K562 (cell line): ENCODE measurements around the gene RBM17. TPM values are rescaled to one million over a fixed set of nuclear protein-coding genes. Genes with fewer than 3 reads are reported as not detected.

Experiments used
- CBX1 ChIP-seq: sonication (generic); IDR thresholded peaks from 2 replicates; pipeline ENCODE4 v1.6.1; 2016; ENCODE audit warnings: antibody characterized with exemption, low read depth, mild to moderate bottlenecking
- GTF2A2 ChIP-seq: IDR thresholded peaks from 2 replicates; pipeline ENCODE4 v1.6.1; 2016; ENCODE audit warnings: mild to moderate bottlenecking, missing genetic modification characterization, missing compliant biosample characterization
- HNRNPUL1 ChIP-seq: fragments of 200-400 bp; formaldehyde crosslinking; IDR thresholded peaks from 2 replicates; pipeline ENCODE4 v1.6.1; 2017; ENCODE audit warnings: low read length
- IFI16 ChIP-seq: fragments of 250-450 bp; sonication (Bioruptor Pico); IDR thresholded peaks from 2 replicates; pipeline ENCODE4 v2.1.2; 2022; ENCODE audit warnings: mild to moderate bottlenecking, inconsistent platforms
- KAT2B ChIP-seq: IDR thresholded peaks from one replicate; pipeline ENCODE4 v1.6.1; 2012; ENCODE audit warnings: low read depth, mild to moderate bottlenecking, control low read depth, inconsistent platforms, low read length, moderate library complexity
- KDM2B ChIP-seq: fragments of 250-450 bp; sonication (Bioruptor Pico); IDR thresholded peaks from 2 replicates; pipeline ENCODE4 v1.8.0; 2021; ENCODE audit warnings: mild to moderate bottlenecking, moderate library complexity
- MAZ ChIP-seq, 2 experiments: fragments of 450-650 bp in 1 of 2; sonication (generic) in 1 of 2; formaldehyde crosslinking; IDR thresholded peaks in 1 of 2; conservative IDR thresholded peaks in 1 of 2; 2 replicates each; pipeline versions ENCODE4 v1.4.0 to v1.5.0; 2020; ENCODE audit warnings: mild to moderate bottlenecking in 1 of 2, missing genetic modification reagents in 1 of 2
- MECOM ChIP-seq: fragments of 250-450 bp; sonication (Bioruptor Pico); IDR thresholded peaks from 2 replicates; pipeline ENCODE4 v1.8.0; 2022; ENCODE audit warnings: inconsistent platforms
- NFE2 ChIP-seq: IDR thresholded peaks from 2 replicates; pipeline ENCODE4 v1.6.1; 2014; ENCODE audit warnings: antibody characterized with exemption, low read depth
- NFXL1 ChIP-seq: fragments of 450-650 bp; formaldehyde crosslinking; IDR thresholded peaks from 2 replicates; pipeline ENCODE4 v1.4.0; 2021; ENCODE audit warnings: mild to moderate bottlenecking
- PTTG1 ChIP-seq: fragments of 450-650 bp; IDR thresholded peaks from 2 replicates; pipeline ENCODE4 v1.6.1; 2016; ENCODE audit warnings: low read depth, mild to moderate bottlenecking, missing genetic modification characterization, missing compliant biosample characterization
- RFX1 ChIP-seq: fragments of 450-650 bp; IDR thresholded peaks from 2 replicates; pipeline ENCODE4 v1.6.1; 2016; ENCODE audit warnings: mild to moderate bottlenecking, moderate library complexity
- SREBF2 ChIP-seq: sonication (generic); formaldehyde crosslinking; IDR thresholded peaks from 2 replicates; pipeline ENCODE4 v1.4.0; 2020; ENCODE audit warnings: mild to moderate bottlenecking, missing genetic modification reagents
- STAT5B ChIP-seq: fragments of 250-450 bp; sonication (Bioruptor Pico); IDR thresholded peaks from 2 replicates; pipeline ENCODE4 v1.8.0; 2021; ENCODE audit warnings: mild to moderate bottlenecking, inconsistent platforms
- TBL1XR1 ChIP-seq, 2 experiments: IDR thresholded peaks; 2 replicates each; pipeline ENCODE4 v1.6.1; 2012; ENCODE audit warnings: improper control_type of control experiment in 2 of 2, low read length in 2 of 2, mild to moderate bottlenecking in 1 of 2
- THRB ChIP-seq: fragments of 450-650 bp; formaldehyde crosslinking; conservative IDR thresholded peaks from 2 replicates; pipeline ENCODE4 v1.4.0; 2022; ENCODE audit warnings: mild to moderate bottlenecking, missing genetic modification characterization
- YBX1 ChIP-seq: fragments of 450-650 bp; IDR thresholded peaks from 2 replicates; pipeline ENCODE4 v1.7.1; 2016; ENCODE audit warnings: mild to moderate bottlenecking
- ZNF253 ChIP-seq: fragments of 250-450 bp; sonication (Bioruptor Pico); conservative IDR thresholded peaks from 2 replicates; pipeline ENCODE4 v1.6.1; 2021; ENCODE audit warnings: mild to moderate bottlenecking
- ZNF263 ChIP-seq: sonication (generic); formaldehyde crosslinking; IDR thresholded peaks from 2 replicates; pipeline ENCODE4 v1.8.0; 2022; ENCODE audit warnings: mild to moderate bottlenecking, missing genetic modification reagents, borderline replicate concordance
- ZNF384 ChIP-seq: IDR thresholded peaks from 2 replicates; pipeline ENCODE4 v1.6.1; 2012; ENCODE audit warnings: low read depth, low read length, improper control_type of control experiment
- ZNF431 ChIP-seq: sonication (generic); formaldehyde crosslinking; IDR thresholded peaks from 2 replicates; pipeline ENCODE4 v1.8.0; 2022; ENCODE audit warnings: mild to moderate bottlenecking, missing genetic modification reagents
- ZNF740 ChIP-seq, 3 experiments: fragments of 200-800 bp in 1 of 3; sonication (Bioruptor generic) in 1 of 3; sonication (generic) in 1 of 3; formaldehyde crosslinking in 1 of 3; IDR thresholded peaks; 2 replicates each; pipeline versions ENCODE4 v1.6.1 to v1.8.0; 2016 to 2022; ENCODE audit warnings: mild to moderate bottlenecking in 2 of 3, missing compliant biosample characterization in 2 of 3, missing genetic modification characterization in 2 of 3, missing genetic modification reagents in 1 of 3
- ZSCAN29 ChIP-seq: fragments of 450-650 bp; IDR thresholded peaks from 2 replicates; pipeline ENCODE4 v1.6.1; 2017
- polyA plus RNA-seq, 8 experiments: library from polyadenylated mRNA; depleted of rRNA in 4 of 8; stranded (reverse) in 5 of 8; unstranded in 3 of 8; fragments of >200 nt; fragmentation: Nextera tagmentation in 2 of 8; fragmentation: Illumina TruSeq in 1 of 8; extraction: Ambion mirVana in 2 of 8; extraction: Trizol in 1 of 8; gene quantifications; 2 replicates each; pipeline versions ENCODE4 v1.2.1 to v1.2.3, GENCODE V29; 2011 to 2014; ENCODE audit warnings: inconsistent platforms in 1 of 8, missing spikeins in 1 of 8
- total RNA-seq, 7 experiments: library from RNA; depleted of rRNA in 6 of 7; stranded (reverse); fragments of >200 nt in 6 of 7; fragmentation: Illumina TruSeq in 2 of 7; extraction: Trizol in 2 of 7; gene quantifications; 2 replicates each; pipeline versions ENCODE4 v1.2.1 to v1.2.3, GENCODE V29; 2011 to 2021; ENCODE audit warnings: low replicate concordance in 1 of 7
- TF ChIP-seq, protein P1 (sequence below): IDR thresholded peaks from 2 replicates; pipeline ENCODE4 v1.6.1; 2011; ENCODE audit not compliant: insufficient read length; ENCODE audit errors: extremely low read depth
- TF ChIP-seq, protein P2 (sequence below): fragments of 450-650 bp; formaldehyde crosslinking; IDR thresholded peaks from 2 replicates; pipeline ENCODE4 v1.4.0; 2022; ENCODE audit warnings: missing genetic modification characterization

The RBM17 gene
- total and polyA plus RNA-seq, 9 of the 15 experiments (the other 6 are each of a cell fraction or from before 2014, with no cell fraction given) = 23.6 to 217 (median 124) TPM

DNA sequence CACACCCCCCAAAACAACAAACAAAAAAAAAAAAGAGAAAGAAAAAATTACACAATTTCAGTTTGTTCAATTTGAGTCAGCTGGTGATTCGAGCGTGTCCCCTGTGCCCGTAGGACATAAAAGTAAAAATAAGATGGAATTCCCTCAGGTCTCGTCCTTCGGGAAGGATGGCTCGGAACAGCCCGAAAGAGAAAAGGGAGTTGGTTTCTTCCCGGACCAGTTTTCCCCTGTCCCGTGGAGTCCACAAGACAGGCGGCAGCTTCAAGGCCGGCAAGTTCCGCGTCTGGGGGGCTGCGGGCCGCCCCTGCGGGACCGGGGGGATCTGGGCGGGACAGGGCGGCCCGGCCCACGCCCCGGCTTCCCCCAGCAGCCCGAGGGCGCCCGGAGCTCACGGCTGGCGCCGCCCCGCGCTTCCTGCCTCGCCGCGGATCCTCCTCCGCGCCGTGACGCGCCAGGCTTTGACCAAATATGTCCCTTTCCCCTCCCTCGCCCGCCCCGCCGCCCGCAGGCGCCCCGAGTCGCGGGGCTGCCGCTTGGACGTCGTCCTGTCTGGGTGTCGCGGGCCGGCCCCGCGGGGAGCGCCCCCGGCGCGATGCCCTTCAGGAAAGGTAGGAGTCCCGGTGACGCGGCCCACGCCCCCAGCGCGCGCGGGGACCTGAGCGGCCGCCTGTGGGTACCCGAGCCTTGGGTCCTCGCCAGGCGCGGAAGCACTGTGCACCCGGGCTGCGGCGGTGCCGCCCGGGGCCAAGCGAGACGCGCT lies 55.8 kb downstream of the RBM17 start (continued):
- TF ChIP-seq, protein P1, sequence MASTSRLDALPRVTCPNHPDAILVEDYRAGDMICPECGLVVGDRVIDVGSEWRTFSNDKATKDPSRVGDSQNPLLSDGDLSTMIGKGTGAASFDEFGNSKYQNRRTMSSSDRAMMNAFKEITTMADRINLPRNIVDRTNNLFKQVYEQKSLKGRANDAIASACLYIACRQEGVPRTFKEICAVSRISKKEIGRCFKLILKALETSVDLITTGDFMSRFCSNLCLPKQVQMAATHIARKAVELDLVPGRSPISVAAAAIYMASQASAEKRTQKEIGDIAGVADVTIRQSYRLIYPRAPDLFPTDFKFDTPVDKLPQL = no peak
- TF ChIP-seq YBX1 = no peak
- TF ChIP-seq ZNF431 = no peak
- TF ChIP-seq RFX1 = no peak
- no peak for TF ChIP-seq NFXL1 (CRISPR knock-in tag)
- no peak for TF ChIP-seq KDM2B (CRISPR knock-in tag)
- TF ChIP-seq NFE2 = no peak
- TF ChIP-seq ZSCAN29 = no peak
- no peak for TF ChIP-seq ZNF263 (CRISPR knock-in tag)
- TF ChIP-seq ZNF740 (CRISPR knock-in tag; IDR thresholded peaks at IDR 0.05) = no peak
- no peak for TF ChIP-seq ZNF740 (tag; IDR thresholded peaks at IDR 0.05)
- no peak for TF ChIP-seq STAT5B (CRISPR knock-in tag)
- no peak for TF ChIP-seq ZNF253 (CRISPR knock-in tag)
- TF ChIP-seq CBX1 = no peak; the same call in 1 of the 2 replicates
- TF ChIP-seq GTF2A2 (tag) = no peak
- TF ChIP-seq IFI16 (CRISPR knock-in tag) = no peak
- TF ChIP-seq, protein P2, sequence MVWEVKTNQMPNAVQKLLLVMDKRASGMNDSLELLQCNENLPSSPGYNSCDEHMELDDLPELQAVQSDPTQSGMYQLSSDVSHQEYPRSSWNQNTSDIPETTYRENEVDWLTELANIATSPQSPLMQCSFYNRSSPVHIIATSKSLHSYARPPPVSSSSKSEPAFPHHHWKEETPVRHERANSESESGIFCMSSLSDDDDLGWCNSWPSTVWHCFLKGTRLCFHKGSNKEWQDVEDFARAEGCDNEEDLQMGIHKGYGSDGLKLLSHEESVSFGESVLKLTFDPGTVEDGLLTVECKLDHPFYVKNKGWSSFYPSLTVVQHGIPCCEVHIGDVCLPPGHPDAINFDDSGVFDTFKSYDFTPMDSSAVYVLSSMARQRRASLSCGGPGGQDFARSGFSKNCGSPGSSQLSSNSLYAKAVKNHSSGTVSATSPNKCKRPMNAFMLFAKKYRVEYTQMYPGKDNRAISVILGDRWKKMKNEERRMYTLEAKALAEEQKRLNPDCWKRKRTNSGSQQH = no peak
- TF ChIP-seq THRB (CRISPR knock-in tag) = no peak
- TF ChIP-seq TBL1XR1 (IDR thresholded peaks at IDR 0.05; ENCODE audit: low read length in 2 of 2) = no peak
- TF ChIP-seq SREBF2 (CRISPR knock-in tag) = no peak
- no peak for TF ChIP-seq HNRNPUL1
- TF ChIP-seq MAZ (CRISPR knock-in tag; conservative IDR thresholded peaks at IDR 0.05 in 1 of 2, IDR thresholded peaks at IDR 0.05 in 1 of 2) = peak; percentile 36 to 72; a peak in 3 of 4 replicates
- TF ChIP-seq MECOM = no peak
- TF ChIP-seq PTTG1 = no peak
- no peak for TF ChIP-seq ZNF384
- TF ChIP-seq KAT2B = no peak
